NCI-H524 treated with DMSO at 0.1 percent for 48 hours (cell line): ENCODE data around the gene GPR50.

Experiments used
- DNase-seq: peaks from one replicate; lab custom pipeline; 2025; lab: John Stamatoyannopoulos, UW

Gene GPR50

DNA sequence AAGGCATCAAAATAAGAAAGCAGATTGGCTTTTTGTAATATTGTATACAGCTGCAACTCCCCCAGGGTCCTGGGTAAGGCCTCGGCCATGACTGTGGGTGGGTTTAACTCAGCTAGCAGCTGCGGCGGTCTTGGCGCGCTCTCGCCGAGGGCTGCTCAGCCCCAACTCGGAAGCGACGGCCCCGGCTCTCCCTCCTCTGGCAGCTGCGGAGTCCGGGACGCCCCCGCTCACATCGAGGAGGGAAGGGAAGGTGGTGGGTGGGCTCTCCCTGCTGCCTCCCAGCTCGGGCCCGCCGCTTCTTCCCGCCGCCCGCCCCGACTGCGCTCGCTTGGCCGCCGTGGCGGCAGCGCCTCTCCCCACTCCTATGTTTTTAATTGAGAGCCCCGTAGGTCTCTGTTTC lies 51.2 kb downstream of the GPR50 start:
- no peak for DNase-seq

DNA sequence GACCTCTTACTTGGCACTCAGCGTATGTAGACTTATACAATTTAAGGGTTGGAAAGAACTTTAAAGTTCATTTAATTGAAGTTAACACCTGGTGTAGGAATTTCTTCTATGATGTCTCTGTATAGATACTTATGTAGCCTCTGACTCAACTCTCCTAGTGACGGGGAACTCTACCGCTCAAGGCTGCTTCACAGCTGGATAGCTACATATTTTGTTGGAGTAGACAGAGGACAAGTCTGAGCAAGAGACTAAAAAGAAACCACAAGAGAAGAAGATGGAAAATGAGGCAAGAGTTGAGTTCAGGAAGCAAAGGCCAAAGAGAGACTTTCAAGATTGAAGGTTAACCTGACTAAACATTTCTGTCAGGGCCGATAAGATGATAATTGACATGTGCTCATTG lies 52.6 kb downstream of the GPR50 start:
- DNase-seq = no peak
